Fibroblast of mammary gland (primary cell): Measurements from ENCODE around the gene DBI.
A peak's percentile ranks its signal among the peaks of the same experiment; 100 is the strongest.

ENCODE experiments used
- DNase-seq: peaks from one replicate; pipeline ENCODE4 v3.0.0-alpha.2; 2010; ENCODE audit warnings: low read depth
- H3K4me3 ChIP-seq: 2 replicates; pipeline ENCODE4 v1.5.1; 2011; ENCODE audit warnings: low read depth, mild to moderate bottlenecking, low read length, moderate library complexity; ENCODE audit not compliant: control insufficient read depth
- CTCF ChIP-seq: conservative IDR thresholded peaks from 2 replicates; pipeline ENCODE4 v1.5.1; 2011; ENCODE audit warnings: low read depth, low read length, inconsistent platforms; ENCODE audit not compliant: control insufficient read depth, insufficient read depth

Gene DBI

DNA sequence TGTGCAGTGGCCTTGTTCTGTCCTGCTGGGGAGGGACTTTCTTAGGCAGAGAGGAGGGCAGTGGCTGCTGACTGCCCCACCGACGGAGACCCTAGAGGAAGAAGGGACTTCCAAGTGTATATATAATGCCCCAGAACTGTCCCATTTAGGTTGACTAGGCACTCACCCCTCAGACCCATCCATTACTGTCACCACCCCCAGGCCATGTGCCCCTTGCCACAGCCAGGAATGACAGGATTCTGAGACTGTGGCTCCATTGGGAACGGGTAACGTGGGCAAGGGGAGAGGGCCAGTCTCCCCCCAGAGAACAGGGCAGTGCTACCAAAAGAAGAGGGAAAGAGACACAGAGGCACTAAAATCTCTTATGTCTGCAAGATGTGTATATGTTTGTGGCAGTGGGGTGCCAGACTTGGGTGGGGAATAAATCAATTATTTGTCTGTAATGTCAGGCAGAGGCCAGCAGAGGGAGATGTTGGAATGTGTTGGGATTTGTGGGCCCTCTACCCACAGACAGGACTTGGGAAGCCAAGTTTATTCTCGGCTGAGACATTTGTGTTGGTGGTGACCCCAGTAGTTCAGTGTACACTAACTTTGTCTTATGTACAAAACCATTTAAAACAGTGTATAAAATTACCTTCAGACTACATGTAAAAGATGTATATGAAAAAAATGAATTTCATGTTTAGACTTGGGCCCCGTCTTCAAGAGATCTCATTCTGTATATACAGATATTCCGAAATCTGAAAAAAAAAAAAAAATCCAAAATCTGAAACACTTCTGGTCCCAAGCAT is 40.8 kb downstream of the DBI start:
- H3K4me3 ChIP-seq = no peak overlapping the region
- peak; percentile 65 for DNase-seq
- TF ChIP-seq CTCF = peak; percentile 81

GRCh38 chr2:119408221-119408619 is 41.4 kb downstream of the DBI start:
- TF ChIP-seq CTCF = no peak
- no peak for DNase-seq
- no peak overlapping the region for H3K4me3 ChIP-seq

DNA sequence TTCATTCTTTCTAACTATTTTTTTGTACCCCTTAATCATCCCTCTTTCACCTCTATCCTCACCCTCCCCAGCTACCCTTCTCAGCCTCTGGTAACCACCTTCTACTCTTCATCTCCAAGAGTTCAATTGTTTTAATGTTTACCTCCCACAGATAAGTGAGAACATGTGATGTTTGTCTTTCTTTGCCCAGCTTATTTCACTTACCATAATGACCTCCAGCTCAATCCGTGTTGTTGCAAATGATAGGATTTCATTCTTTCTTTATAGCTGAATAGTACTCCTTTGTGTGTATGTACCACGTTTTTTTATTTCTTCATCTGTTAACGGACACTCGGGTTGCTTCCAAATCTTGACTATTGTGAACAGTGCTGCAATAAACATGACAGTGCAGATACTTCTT is 42.7 kb downstream of the DBI start:
- no peak for DNase-seq
- TF ChIP-seq CTCF = no peak
- no peak overlapping the region for H3K4me3 ChIP-seq

DNA sequence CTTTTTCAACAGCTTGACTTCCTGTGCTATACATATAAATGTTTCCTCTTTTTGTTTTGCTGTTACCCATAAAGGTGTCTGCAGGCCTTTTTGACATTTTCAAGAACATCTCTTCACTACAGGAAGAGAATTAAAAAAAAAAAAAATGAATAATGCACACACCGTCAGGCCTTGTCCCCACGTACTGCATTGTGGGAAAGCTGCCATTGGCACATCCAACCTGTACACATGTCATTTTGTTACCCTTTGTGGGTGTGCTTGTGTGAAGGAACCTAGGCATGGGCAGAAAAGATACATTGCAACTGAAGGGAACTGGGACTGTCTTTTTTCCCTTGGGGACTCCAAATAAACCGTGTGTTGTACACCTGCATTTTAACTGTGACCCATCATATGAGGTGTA is 48.1 kb downstream of the DBI start:
- no peak for TF ChIP-seq CTCF
- H3K4me3 ChIP-seq = no peak overlapping the region
- DNase-seq = no peak

- H3K4me3 ChIP-seq = no peak overlapping the region
- no peak for TF ChIP-seq CTCF
- DNase-seq = no peak
Observed at GRCh38 chr2:119415630-119416029, 48.9 kb downstream of the DBI start.

- no peak for DNase-seq
- no peak for TF ChIP-seq CTCF
- no peak overlapping the region for H3K4me3 ChIP-seq
Observed at GRCh38 chr2:119416299-119416923, 49.6 kb downstream of the DBI start.
